Keratinocyte (primary cell): ENCODE results near the gene PPARGC1A.

Experiments used
- CTCF ChIP-seq, 3 experiments: IDR thresholded peaks in 1 of 3; conservative IDR thresholded peaks in 1 of 3; optimal IDR thresholded peaks in 1 of 3; 2 replicates in 2 of 3; 3 replicates in 1 of 3; pipeline versions ENCODE3 to v1.5.1; 2011; ENCODE audit warnings: low read length in 3 of 3, mild to moderate bottlenecking in 3 of 3, moderate library complexity in 2 of 3, control low read depth in 1 of 3, inconsistent platforms in 1 of 3; ENCODE audit not compliant: insufficient read depth in 2 of 3; ENCODE audit errors: extremely low read depth in 1 of 3
- EZH2 ChIP-seq: IDR thresholded peaks from one replicate; pipeline ENCODE4 v1.6.1; 2012; ENCODE audit warnings: inconsistent platforms, mild to moderate bottlenecking, low read length, moderate library complexity

GRCh38 chr4:23932901-23933308, 43.1 kb upstream of the PPARGC1A start:
- TF ChIP-seq CTCF (optimal IDR thresholded peaks at IDR 0.05 in 1 of 3, IDR thresholded peaks at IDR 0.05 in 1 of 3, conservative IDR thresholded peaks at IDR 0.05 in 1 of 3; ENCODE audit: extremely low read depth in 1 of 3, insufficient read depth in 2 of 3, low read length in 3 of 3) (peak in 2 of 3 experiments; percentile 13 to 62), EZH2 (no peak)
